Smooth muscle cell (in vitro differentiated cells): ENCODE measurements around the gene C10orf71. TPM values are rescaled to one million over a fixed set of nuclear protein-coding genes. Genes with fewer than 3 reads are reported as not detected.

Experiments used
- DNase-seq: peaks from one replicate; lab custom pipeline; 2025; ENCODE audit not compliant: unreplicated experiment; lab: John Stamatoyannopoulos, UW
- H2AFZ ChIP-seq: fragments of 200-600 bp; sonication (generic); 2 replicates; pipeline ENCODE4 v1.6.0; 2016; ENCODE audit warnings: antibody characterized with exemption, low read depth, mild to moderate bottlenecking
- H3F3A ChIP-seq: fragments of 200-600 bp; sonication (generic); 2 replicates; pipeline ENCODE4 v1.6.0; 2017; ENCODE audit warnings: antibody characterized with exemption, low read depth
- H3K27ac ChIP-seq: fragments of 200-600 bp; sonication (generic); 2 replicates; pipeline ENCODE4 v1.5.1; 2016; ENCODE audit warnings: low read depth, mild to moderate bottlenecking
- H3K27me3 ChIP-seq: fragments of 200-600 bp; sonication (generic); 2 replicates; pipeline ENCODE4 v1.6.1; 2016; ENCODE audit warnings: low read depth, mild to moderate bottlenecking
- H3K36me3 ChIP-seq: fragments of 200-600 bp; sonication (generic); 2 replicates; pipeline ENCODE4 v1.5.1; 2016; ENCODE audit warnings: low read depth
- H3K4me1 ChIP-seq: fragments of 200-600 bp; sonication (generic); 2 replicates; pipeline ENCODE4 v1.5.1; 2016; ENCODE audit warnings: low read depth
- H3K4me2 ChIP-seq: fragments of 200-600 bp; sonication (generic); 2 replicates; pipeline ENCODE4 v1.6.0; 2016; ENCODE audit warnings: mild to moderate bottlenecking
- H3K4me3 ChIP-seq: fragments of 200-600 bp; sonication (generic); 2 replicates; pipeline ENCODE4 v1.5.1; 2016; ENCODE audit warnings: mild to moderate bottlenecking
- H3K79me2 ChIP-seq: fragments of 200-600 bp; sonication (generic); 2 replicates; pipeline ENCODE4 v1.6.0; 2016; ENCODE audit warnings: low read depth, mild to moderate bottlenecking
- H3K9ac ChIP-seq: fragments of 200-600 bp; sonication (generic); 2 replicates; pipeline ENCODE4 v1.6.0; 2016; ENCODE audit warnings: low read depth
- H3K9me3 ChIP-seq: fragments of 200-600 bp; sonication (generic); replicated peaks from 2 replicates; pipeline ENCODE4 v1.5.1; 2016; ENCODE audit warnings: low read depth
- H4K20me1 ChIP-seq: fragments of 200-600 bp; sonication (generic); 2 replicates; pipeline ENCODE4 v1.6.0; 2016; ENCODE audit warnings: low read depth
- WGBS: methylation state at CpG from one replicate; pipeline ENCODE4 v1.1.7; 2016; ENCODE audit warnings: low lambda C conversion rate; 5-methylcytosine and 5-hydroxymethylcytosine counted together
- polyA plus RNA-seq: library from polyadenylated mRNA; unstranded; fragments of >200 nt; fragmentation: Nextera tagmentation; extraction: Ambion mirVana; gene quantifications from 2 replicates; pipeline ENCODE4 v1.2.1, GENCODE V29; 2016
- total RNA-seq: library from RNA; depleted of rRNA; stranded (reverse); fragments of >200 nt; gene quantifications from 2 replicates; pipeline ENCODE4 v1.2.3, GENCODE V29; 2014
- TF ChIP-seq, protein P1 (sequence below): fragments of 200-600 bp; sonication (generic); IDR thresholded peaks from 2 replicates; pipeline ENCODE4 v1.5.1; 2017; ENCODE audit warnings: borderline replicate concordance, mild to moderate bottlenecking, antibody characterized with exemption; ENCODE audit not compliant: insufficient read depth, poor library complexity, severe bottlenecking

The C10orf71 gene
- total and polyA plus RNA-seq, 2 experiments from 2014 or later = not detected

DNA sequence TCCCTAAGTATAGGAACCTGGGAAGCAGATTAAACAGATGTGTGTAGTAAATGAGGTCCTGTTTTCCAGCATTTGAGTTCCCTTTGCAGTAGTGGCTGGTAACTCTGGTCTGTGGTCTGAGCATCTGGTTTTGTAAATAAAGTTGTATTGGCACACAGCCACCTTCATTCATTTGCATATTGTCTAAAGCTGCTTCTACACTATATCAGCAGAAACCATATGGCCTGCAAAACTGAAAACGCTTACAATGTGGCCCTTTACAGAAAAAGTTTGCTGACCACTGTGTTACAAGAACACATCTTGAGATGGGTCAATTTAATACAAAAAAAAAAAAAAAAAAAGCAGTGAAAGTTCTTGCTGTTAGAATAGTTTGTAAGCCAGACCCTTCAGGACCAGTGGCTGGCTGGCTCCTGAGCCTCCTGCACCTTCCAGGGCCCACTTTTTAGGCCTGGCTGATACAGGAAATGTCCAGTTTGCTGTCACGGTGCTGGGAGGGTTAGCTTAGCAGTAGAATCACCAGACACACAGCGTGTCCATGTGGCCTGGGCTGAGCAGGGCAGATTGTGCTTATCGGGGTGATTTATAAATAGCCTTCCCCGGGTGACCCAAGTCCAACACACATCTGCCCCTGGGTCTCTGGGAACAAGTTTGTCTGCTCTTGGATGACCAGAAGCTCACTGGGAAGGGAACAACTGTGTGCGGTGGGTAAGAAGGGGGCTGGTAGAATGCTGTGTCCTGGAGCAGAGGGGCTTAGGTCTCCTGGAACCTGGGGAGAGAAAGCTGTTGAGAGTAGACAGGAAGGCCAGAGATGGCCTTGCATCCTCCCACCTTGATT, 1.4 kb downstream of the C10orf71 start:
- TF ChIP-seq, protein P1, sequence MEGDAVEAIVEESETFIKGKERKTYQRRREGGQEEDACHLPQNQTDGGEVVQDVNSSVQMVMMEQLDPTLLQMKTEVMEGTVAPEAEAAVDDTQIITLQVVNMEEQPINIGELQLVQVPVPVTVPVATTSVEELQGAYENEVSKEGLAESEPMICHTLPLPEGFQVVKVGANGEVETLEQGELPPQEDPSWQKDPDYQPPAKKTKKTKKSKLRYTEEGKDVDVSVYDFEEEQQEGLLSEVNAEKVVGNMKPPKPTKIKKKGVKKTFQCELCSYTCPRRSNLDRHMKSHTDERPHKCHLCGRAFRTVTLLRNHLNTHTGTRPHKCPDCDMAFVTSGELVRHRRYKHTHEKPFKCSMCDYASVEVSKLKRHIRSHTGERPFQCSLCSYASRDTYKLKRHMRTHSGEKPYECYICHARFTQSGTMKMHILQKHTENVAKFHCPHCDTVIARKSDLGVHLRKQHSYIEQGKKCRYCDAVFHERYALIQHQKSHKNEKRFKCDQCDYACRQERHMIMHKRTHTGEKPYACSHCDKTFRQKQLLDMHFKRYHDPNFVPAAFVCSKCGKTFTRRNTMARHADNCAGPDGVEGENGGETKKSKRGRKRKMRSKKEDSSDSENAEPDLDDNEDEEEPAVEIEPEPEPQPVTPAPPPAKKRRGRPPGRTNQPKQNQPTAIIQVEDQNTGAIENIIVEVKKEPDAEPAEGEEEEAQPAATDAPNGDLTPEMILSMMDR = no peak
- H3K79me2 ChIP-seq = no peaks in the 10 kb centered on the region
- H3K36me3 ChIP-seq = no peaks in the 10 kb centered on the region
- DNase-seq = no peak
- H3K4me3 ChIP-seq = no peak overlapping the region
- no peak overlapping the region for H2AFZ ChIP-seq
- peaks cover 9% of the 10 kb centered on the region for H3K27me3 ChIP-seq
- no peaks in the 10 kb centered on the region for H3F3A ChIP-seq
- no peak overlapping the region for H3K27ac ChIP-seq
- WGBS = 54% methylated on average over 6 of the region's 6 CpGs
- no peak overlapping the region for H3K4me2 ChIP-seq
- H3K9me3 ChIP-seq = no peaks in the 10 kb centered on the region
- H3K9ac ChIP-seq = no peak overlapping the region
- peaks cover 8% of the 10 kb centered on the region for H3K4me1 ChIP-seq
- no peaks in the 10 kb centered on the region for H4K20me1 ChIP-seq

DNA sequence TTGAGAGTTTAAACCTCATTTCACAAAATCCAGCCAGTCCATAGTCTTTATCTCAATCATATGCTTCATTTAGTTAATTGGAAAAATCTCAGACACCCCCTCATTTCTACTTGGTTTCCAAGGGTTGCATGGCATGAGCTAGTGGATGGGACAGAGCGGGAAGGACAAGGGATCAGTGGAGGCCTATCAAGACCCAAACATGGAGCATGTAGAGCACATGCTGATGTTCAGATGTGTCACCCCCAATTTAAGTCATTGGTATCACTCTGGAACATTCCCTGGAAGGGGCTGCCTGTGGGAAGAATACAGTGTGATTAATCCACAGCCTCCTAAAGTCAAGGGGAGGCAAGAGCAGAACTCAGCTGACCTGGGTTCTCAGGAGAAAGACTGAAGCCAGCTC, 2.3 kb downstream of the C10orf71 start:
- no peak for DNase-seq
- Histone ChIP-seq H2AFZ (no peak overlapping the region), H3K79me2 (no peaks in the 10 kb centered on the region), H3K27me3 (peaks cover 17% of the 10 kb centered on the region), H3K4me2 (no peak overlapping the region), H3K36me3 (no peaks in the 10 kb centered on the region), H4K20me1 (no peaks in the 10 kb centered on the region), H3K4me3 (no peak overlapping the region), H3K9me3 (no peaks in the 10 kb centered on the region), H3K4me1 (peaks cover 8% of the 10 kb centered on the region), H3K27ac (no peak overlapping the region), H3F3A (no peaks in the 10 kb centered on the region), H3K9ac (no peak overlapping the region)
- 89% methylated on average over 1 of the region's 1 CpG for WGBS
- TF ChIP-seq, protein P1 = no peak

DNA sequence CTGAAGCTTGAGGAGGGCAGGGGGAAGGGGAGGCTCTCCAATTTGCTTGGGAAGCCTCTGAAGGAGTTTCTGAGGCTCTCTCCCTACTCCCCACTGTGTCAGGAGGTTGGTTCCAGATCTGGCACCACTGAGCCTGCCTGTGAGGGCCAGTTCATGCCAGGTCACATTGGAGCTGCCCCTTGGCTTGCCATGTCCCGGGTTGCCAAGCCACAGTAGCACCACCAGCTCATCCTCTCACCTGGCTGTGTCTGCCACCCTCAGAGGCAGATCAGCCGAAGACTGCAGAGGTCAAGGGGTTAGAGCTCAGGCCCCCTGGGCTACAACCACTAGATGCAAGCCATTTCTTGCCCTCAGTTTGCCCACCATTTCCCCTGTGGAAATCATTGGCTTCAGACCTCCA, 3.1 kb downstream of the C10orf71 start:
- 93% methylated on average over 2 of the region's 2 CpGs for WGBS
- Histone ChIP-seq H3K27ac (no peak overlapping the region), H4K20me1 (no peaks in the 10 kb centered on the region), H2AFZ (no peak overlapping the region), H3K27me3 (peaks cover 23% of the 10 kb centered on the region), H3K4me3 (no peak overlapping the region), H3K9me3 (no peaks in the 10 kb centered on the region), H3K36me3 (no peaks in the 10 kb centered on the region), H3K4me1 (peaks cover 8% of the 10 kb centered on the region), H3K4me2 (no peak overlapping the region), H3K9ac (no peak overlapping the region), H3F3A (no peaks in the 10 kb centered on the region), H3K79me2 (no peaks in the 10 kb centered on the region)
- TF ChIP-seq, protein P1 = no peak
- DNase-seq = no peak

DNA sequence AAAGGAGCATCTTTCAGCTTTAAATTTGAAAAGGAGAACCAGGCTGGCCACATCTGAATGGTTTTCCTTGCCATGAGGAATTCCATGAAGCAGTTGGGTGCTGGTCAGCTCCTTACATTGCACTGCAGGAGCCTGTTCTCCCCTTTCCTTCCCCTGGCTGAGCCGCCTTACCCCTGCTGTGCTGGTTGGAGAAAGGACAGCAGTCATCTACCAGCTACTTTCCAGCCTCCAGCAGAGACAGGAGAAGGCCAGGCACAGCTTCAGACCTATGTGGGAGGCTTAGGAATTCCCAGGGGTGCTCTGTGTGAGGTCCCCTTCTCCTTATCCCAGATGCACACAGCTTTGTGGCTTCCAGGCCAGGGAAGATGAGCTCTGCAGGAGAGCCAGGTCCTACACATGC, 4.7 kb downstream of the C10orf71 start:
- Histone ChIP-seq H3K4me3 (no peak overlapping the region), H3K4me1 (no peaks in the 10 kb centered on the region), H3F3A (no peaks in the 10 kb centered on the region), H3K36me3 (no peaks in the 10 kb centered on the region), H3K27me3 (peaks cover 23% of the 10 kb centered on the region), H3K79me2 (no peaks in the 10 kb centered on the region), H3K9ac (no peak overlapping the region), H3K27ac (no peak overlapping the region), H4K20me1 (no peaks in the 10 kb centered on the region), H2AFZ (no peak overlapping the region), H3K4me2 (no peak overlapping the region), H3K9me3 (no peaks in the 10 kb centered on the region)
- TF ChIP-seq, protein P1 = no peak
- DNase-seq = no peak
- 43% methylated on average over 1 of the region's 1 CpG for WGBS
